ENCODE data around the gene DNAJC12.
"Not testable (repeated sequence)": the region's sequence is repeated elsewhere in the genome, so short reads cannot be mapped to it uniquely, and the experiment has no call there.

Gene DNAJC12

GRCh38 chr10:67837541-67838314 is at the start of gene DNAJC12:
TSS of gene DNAJC12 (minus strand) at chr10:67838188. CDS start at chr10:67838011, 177 bp downstream.
- peak; percentile 68 for DNase-seq

- DNase-seq = peak; percentile 21
These were observed 47.1 kb upstream of the DNAJC12 start for GRCh38 chr10:67884842-67885670.

GRCh38 chr10:67884313-67884841 is 46.4 kb upstream of the DNAJC12 start, which contains the start of gene SIRT1:
TSS of gene SIRT1 (plus strand) at chr10:67884656. CDS start at chr10:67884722, 66 bp downstream.
- peak; percentile 62 for DNase-seq

- DNase-seq = no peak
These were observed 45.8 kb upstream of the DNAJC12 start for GRCh38 chr10:67883710-67884312.

GRCh38 chr10:67878133-67878532 is 40.1 kb upstream of the DNAJC12 start:
- no peak for DNase-seq

- not testable (repeated sequence) for DNase-seq
These were observed 39.4 kb upstream of the DNAJC12 start for GRCh38 chr10:67877421-67877820.

GRCh38 chr10:67875340-67876238 is 37.6 kb upstream of the DNAJC12 start:
- no peak for DNase-seq

GRCh38 chr10:67869996-67870395 is 32.0 kb upstream of the DNAJC12 start:
- no peak for DNase-seq

- DNase-seq = no peak
These were observed 30.1 kb upstream of the DNAJC12 start for GRCh38 chr10:67868132-67868531.

GRCh38 chr10:67864607-67865371 is 26.8 kb upstream of the DNAJC12 start:
- no peak for DNase-seq

- no peak for DNase-seq
These were observed 25.1 kb upstream of the DNAJC12 start for GRCh38 chr10:67863094-67863493.

- DNase-seq = no peak
These were observed 23.9 kb upstream of the DNAJC12 start for GRCh38 chr10:67861750-67862432.

GRCh38 chr10:67858971-67859370 is 21.0 kb upstream of the DNAJC12 start:
- DNase-seq = no peak

- no peak for DNase-seq
These were observed 15.5 kb upstream of the DNAJC12 start for GRCh38 chr10:67853512-67853911.

- DNase-seq = no peak
These were observed 14.8 kb upstream of the DNAJC12 start for GRCh38 chr10:67852761-67853160.

GRCh38 chr10:67851186-67851585 is 13.2 kb upstream of the DNAJC12 start:
- no peak for DNase-seq

GRCh38 chr10:67849331-67850011 is 11.5 kb upstream of the DNAJC12 start:
- peak; percentile 50 for DNase-seq

- no peak for DNase-seq
These were observed 5.3 kb upstream of the DNAJC12 start for GRCh38 chr10:67843284-67843683.

GRCh38 chr10:67841737-67842136 is 3.7 kb upstream of the DNAJC12 start:
- DNase-seq = no peak

GRCh38 chr10:67839951-67840350 is 2.0 kb upstream of the DNAJC12 start:
- no peak for DNase-seq

Measured in NCI-H1436 treated with DMSO at 0.1 percent for 48 hours (cell line).